T-helper 17 cell (primary cell): ENCODE results near the gene ZFYVE27. TPM values are rescaled to one million over a fixed set of nuclear protein-coding genes. Genes with fewer than 3 reads are reported as not detected.
A peak's percentile ranks its signal among the peaks of the same experiment; 100 is the strongest.

Source experiments
- ATAC-seq: fragments of 150-1000 bp; cut with Tn5 transposase; 2 replicates; pipeline ENCODE4 v1.10.0; 2021; ENCODE audit warnings: mild to moderate bottlenecking, moderate library complexity
- DNase-seq, 3 donors: peaks; one replicate each; pipeline versions ENCODE4 v3.0.0 to v3.0.0-alpha.2; 2020 to 2021
- H3K9me3 ChIP-seq: one replicate; pipeline ENCODE4 v1.7.0; 2013; ENCODE audit warnings: low read length, mild to moderate bottlenecking; ENCODE audit not compliant: control insufficient read depth, poor library complexity, severe bottlenecking
- H3K27ac Mint-ChIP-seq: one replicate; pipeline ENCODE4 v1.8.0; 2022; ENCODE audit warnings: mild to moderate bottlenecking, moderate library complexity, mixed read lengths
- H3K27me3 Mint-ChIP-seq: one replicate; pipeline ENCODE4 v1.8.0; 2022; ENCODE audit warnings: mixed read lengths
- H3K36me3 Mint-ChIP-seq: one replicate; pipeline ENCODE4 v1.8.0; 2022; ENCODE audit warnings: low read depth, mixed read lengths
- H3K4me1 Mint-ChIP-seq: one replicate; pipeline ENCODE4 v1.8.0; 2022; ENCODE audit warnings: mild to moderate bottlenecking, mixed read lengths
- H3K4me3 Mint-ChIP-seq: one replicate; pipeline ENCODE4 v1.8.0; 2022; ENCODE audit warnings: mild to moderate bottlenecking, moderate library complexity, mixed read lengths
- total RNA-seq, 4 donors: library from RNA in 2 of 4; stranded (reverse) in 2 of 4; gene quantifications; one replicate each; pipeline ENCODE4 v1.2.3 and lab custom pipeline; 2022 to 2026

Gene ZFYVE27
- total RNA-seq, 2 donors from 2014 or later, result 60.0 to 69.2 TPM

DNA sequence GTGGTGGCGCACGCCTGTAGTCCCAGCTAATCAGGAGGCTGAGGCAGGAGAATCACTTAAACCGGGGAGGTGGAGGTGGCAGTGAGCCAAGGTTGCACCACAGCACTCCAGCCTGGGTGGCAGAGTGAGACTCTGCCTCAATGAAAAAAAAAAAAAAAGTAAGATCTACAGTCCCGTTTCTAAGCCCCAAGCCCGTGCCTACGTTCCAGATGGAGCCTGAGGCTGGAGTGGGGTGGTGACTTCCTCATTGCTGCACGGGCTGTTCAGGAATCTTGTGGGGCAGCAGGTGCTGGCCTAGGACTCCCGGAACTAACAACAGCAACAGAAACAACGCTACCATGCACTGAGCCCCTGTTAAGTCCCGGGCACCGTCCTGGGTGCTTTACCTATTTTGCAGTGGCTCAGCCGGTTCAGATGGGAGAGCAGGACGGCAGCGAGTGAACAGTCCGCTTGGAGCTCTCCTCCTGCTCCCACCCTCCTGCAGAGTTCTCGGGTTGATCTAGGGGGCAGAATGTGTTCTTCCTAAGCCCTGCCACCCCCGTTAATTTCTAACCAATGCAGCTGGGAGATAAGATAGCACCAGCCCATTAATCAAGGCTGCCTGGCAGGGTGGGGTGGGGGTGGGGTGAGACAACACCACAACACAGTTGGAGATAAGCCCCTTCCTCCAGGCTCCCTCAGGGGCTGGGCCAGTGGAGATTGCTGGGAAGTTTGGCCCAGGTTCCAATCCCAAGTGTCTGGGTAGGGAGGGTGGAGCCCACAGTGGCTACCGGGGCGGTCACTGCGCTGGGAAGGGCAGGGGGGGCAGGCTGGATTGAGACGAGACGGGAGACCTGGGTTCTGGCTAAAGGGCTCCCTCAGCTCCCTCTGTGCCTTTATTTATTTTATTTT, 51.9 kb downstream of the ZFYVE27 start:
- ATAC-seq (no peak), DNase-seq (no peak)
- H3K4me1 Mint-ChIP-seq, result peaks cover 6% of the 10 kb centered on the region
- no peak overlapping the region for H3K4me3 Mint-ChIP-seq
- no peak overlapping the region for H3K27ac Mint-ChIP-seq
- H3K9me3 ChIP-seq, result no peaks in the 10 kb centered on the region
- no peaks in the 10 kb centered on the region for H3K36me3 Mint-ChIP-seq
- peaks cover 7% of the 10 kb centered on the region for H3K27me3 Mint-ChIP-seq

DNA sequence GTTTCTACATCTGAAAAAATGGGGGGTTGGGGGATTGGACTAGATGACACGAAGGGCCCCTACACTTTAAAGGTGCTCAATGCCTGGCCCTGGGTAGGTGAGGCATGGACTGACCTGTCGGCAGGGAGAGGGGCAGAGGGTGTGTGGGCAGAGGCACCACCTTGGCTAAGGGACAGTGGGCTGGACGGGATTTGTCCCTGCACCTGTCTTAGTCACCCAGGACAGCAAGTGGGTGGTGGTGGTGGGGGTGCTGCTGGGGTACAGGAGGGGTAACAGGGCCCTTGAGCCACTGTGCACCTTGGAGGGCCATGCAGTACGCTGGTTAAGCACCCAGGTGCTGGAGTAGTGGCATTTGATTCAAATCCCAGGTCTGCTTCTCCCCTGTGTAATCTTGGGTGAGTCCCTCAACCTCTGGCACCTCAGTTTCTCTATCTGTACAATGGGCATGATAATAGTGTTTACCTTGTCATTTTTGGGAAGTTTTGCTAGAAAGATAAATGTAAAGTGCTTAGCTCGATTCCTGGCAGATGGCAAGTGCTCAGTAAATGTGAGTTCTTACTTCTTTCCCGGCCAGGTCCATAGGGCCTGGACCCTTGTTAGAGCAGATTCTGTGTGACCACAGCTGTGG, 53.0 kb downstream of the ZFYVE27 start:
- Mint-ChIP-seq H3K4me3 (no peak overlapping the region), H3K4me1 (peaks cover 6% of the 10 kb centered on the region), H3K27ac (no peak overlapping the region), H3K36me3 (no peaks in the 10 kb centered on the region), H3K27me3 (peaks cover 7% of the 10 kb centered on the region)
- DNase-seq (no peak), ATAC-seq (no peak)
- H3K9me3 ChIP-seq, result no peaks in the 10 kb centered on the region

GRCh38 chr10:97791824-97792721, 55.1 kb downstream of the ZFYVE27 start:
- Mint-ChIP-seq H3K4me1 (peaks cover 18% of the 10 kb centered on the region), H3K27me3 (peaks cover 7% of the 10 kb centered on the region), H3K27ac (peak overlapping the region; percentile 41)

GRCh38 chr10:97795886-97796285, 59.0 kb downstream of the ZFYVE27 start:
- peaks cover 22% of the 10 kb centered on the region for H3K4me1 Mint-ChIP-seq

More at GRCh38 chr10:97791824-97792721, 55.1 kb downstream of the ZFYVE27 start:
- DNase-seq, result peak; percentile 52 to 68 (median 53)
- Mint-ChIP-seq H3K4me3 (no peak overlapping the region), H3K36me3 (no peaks in the 10 kb centered on the region)
- peak; percentile 76 for ATAC-seq
- H3K9me3 ChIP-seq, result no peaks in the 10 kb centered on the region

DNA sequence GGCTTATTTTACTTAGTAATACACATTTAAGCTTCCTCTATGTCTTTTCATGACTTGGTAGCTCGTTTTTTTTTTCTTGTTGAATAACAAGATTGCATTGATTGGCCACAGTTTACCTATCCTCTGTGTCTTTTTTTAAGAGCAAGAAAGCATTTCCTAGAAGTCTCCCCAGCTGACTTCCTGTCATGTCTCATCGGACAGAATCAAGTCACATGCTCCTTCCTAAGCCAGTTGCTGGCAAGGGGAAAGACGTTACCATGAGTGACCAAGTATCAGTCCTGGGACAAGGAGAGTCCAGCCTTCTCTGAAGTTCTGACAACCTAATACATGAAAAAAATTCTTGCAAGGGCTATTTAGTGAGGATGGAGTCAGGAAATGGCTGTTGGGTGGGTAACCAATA, 59.7 kb downstream of the ZFYVE27 start:
- Mint-ChIP-seq H3K27me3 (peaks cover 4% of the 10 kb centered on the region), H3K36me3 (peaks cover 2% of the 10 kb centered on the region), H3K4me1 (peaks cover 22% of the 10 kb centered on the region), H3K27ac (peak overlapping the region; percentile 85), H3K4me3 (peak overlapping the region; percentile 74)
- DNase-seq (no peak), ATAC-seq (peak; percentile 72)
- no peaks in the 10 kb centered on the region for H3K9me3 ChIP-seq

More at GRCh38 chr10:97795886-97796285, 59.0 kb downstream of the ZFYVE27 start:
- no peak overlapping the region for H3K4me3 Mint-ChIP-seq
- H3K9me3 ChIP-seq, result no peaks in the 10 kb centered on the region
- no peak for ATAC-seq
- peak overlapping the region; percentile 85 for H3K27ac Mint-ChIP-seq
- H3K36me3 Mint-ChIP-seq, result peaks cover 2% of the 10 kb centered on the region
- peaks cover 2% of the 10 kb centered on the region for H3K27me3 Mint-ChIP-seq
- no peak for DNase-seq

GRCh38 chr10:97798958-97799610, 62.2 kb downstream of the ZFYVE27 start:
- Mint-ChIP-seq H3K27ac (no peak overlapping the region), H3K4me1 (peaks cover 20% of the 10 kb centered on the region), H3K27me3 (peaks cover 4% of the 10 kb centered on the region), H3K4me3 (no peak overlapping the region), H3K36me3 (peaks cover 2% of the 10 kb centered on the region)
- ATAC-seq (no peak), DNase-seq (no peak)
- H3K9me3 ChIP-seq, result no peaks in the 10 kb centered on the region

DNA sequence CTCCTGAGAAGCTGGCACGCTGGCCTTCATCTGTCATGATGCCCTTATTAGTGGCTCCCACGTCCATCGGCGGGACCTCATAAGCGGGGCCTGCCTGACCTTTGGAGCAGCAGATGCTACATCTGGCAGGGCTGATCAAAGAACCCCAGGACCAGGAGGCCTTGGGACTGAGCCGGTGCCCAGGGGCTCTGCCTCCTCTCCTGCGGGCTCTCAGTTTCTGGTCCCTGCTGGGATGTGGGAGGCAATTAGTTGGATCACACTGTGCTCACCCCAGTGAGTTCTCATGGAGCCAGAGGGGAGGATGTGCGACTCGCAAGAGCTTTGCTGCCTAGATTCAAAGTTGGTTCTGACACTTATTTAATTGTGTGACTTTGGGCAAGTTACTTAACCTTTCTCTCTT, 63.5 kb downstream of the ZFYVE27 start:
- no peaks in the 10 kb centered on the region for H3K9me3 ChIP-seq
- H3K27me3 Mint-ChIP-seq, result peaks cover 4% of the 10 kb centered on the region
- no peak for DNase-seq
- H3K4me3 Mint-ChIP-seq, result no peak overlapping the region
- no peak overlapping the region for H3K27ac Mint-ChIP-seq
- peaks cover 25% of the 10 kb centered on the region for H3K4me1 Mint-ChIP-seq
- H3K36me3 Mint-ChIP-seq, result peaks cover 2% of the 10 kb centered on the region
- ATAC-seq, result no peak

DNA sequence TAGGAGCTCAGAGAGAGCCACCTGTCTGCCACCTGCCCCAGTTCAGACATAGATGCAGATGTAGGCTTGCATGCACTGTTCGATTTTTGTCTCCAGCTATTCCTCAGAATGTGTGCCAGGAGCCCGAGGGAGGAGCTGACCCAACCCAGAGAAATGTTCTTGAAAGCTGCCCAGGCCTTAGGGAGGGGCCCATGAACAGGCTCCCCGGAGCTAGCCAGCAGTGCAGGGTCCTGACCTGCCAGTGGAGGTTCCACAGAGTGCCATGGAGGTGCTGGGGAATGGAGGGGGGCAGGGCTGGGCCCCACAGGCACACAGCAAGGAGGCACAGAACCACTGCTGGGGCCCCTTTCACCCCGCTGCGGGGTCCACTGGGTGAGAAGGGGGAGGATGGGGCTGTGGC, 64.5 kb downstream of the ZFYVE27 start:
- H3K9me3 ChIP-seq, result no peaks in the 10 kb centered on the region
- H3K4me1 Mint-ChIP-seq, result peaks cover 20% of the 10 kb centered on the region
- H3K27ac Mint-ChIP-seq, result no peak overlapping the region
- H3K4me3 Mint-ChIP-seq, result no peak overlapping the region
- H3K27me3 Mint-ChIP-seq, result peaks cover 4% of the 10 kb centered on the region
- peaks cover 2% of the 10 kb centered on the region for H3K36me3 Mint-ChIP-seq
- ATAC-seq (no peak), DNase-seq (no peak)

GRCh38 chr10:97805096-97805884, 68.4 kb downstream of the ZFYVE27 start:
- H3K9me3 ChIP-seq, result no peaks in the 10 kb centered on the region
- peak overlapping the region; percentile 68 for H3K4me3 Mint-ChIP-seq
- DNase-seq (no peak), ATAC-seq (peak; percentile 63)
- no peaks in the 10 kb centered on the region for H3K36me3 Mint-ChIP-seq
- H3K27me3 Mint-ChIP-seq, result peaks cover 4% of the 10 kb centered on the region
- no peak overlapping the region for H3K27ac Mint-ChIP-seq
- H3K4me1 Mint-ChIP-seq, result peaks cover 9% of the 10 kb centered on the region

DNA sequence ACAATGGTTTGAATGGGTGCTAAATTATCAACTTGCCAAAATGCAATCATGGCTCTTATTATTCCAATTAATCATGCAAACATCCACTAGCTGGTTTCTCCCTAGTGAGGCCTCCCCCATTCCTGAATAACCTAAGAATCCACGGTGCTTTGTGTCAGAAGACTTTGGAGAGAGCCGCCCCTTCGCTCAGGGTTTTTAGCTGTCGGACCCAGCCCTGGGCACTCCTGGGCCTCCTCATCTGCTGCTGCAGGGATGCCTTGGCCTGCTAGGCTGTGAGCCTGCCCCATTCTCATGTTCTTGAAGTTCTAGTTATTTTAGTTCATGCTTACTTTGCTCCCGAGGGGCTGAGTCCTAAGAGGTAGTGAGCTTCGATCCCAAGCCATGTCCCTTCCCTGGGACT, 69.0 kb downstream of the ZFYVE27 start:
- ATAC-seq, result no peak
- no peaks in the 10 kb centered on the region for H3K9me3 ChIP-seq
- Mint-ChIP-seq H3K27ac (no peak overlapping the region), H3K27me3 (peaks cover 2% of the 10 kb centered on the region), H3K36me3 (no peaks in the 10 kb centered on the region), H3K4me1 (peaks cover 9% of the 10 kb centered on the region), H3K4me3 (no peak overlapping the region)
- no peak for DNase-seq

DNA sequence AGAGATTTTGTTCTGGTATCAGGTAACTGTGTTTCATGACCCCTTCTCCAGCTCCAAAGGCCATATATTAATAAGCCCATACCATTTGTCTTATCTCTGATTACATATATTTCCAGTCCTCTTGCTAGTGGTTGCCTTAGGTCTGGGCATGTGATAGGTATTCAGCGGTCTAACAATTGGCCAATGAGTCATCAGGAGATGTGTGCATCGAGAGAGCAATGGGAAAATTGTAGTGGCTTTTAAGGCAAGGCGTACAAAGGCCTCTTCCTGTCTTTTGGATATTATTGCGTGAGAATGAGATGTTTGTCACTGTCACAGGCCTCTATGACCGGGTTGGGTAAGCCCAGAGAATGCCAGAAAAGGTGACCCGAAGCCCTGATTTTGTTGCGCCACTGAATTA, 73.5 kb downstream of the ZFYVE27 start:
- Mint-ChIP-seq H3K4me3 (no peak overlapping the region), H3K27me3 (no peaks in the 10 kb centered on the region), H3K4me1 (peaks cover 4% of the 10 kb centered on the region), H3K36me3 (no peaks in the 10 kb centered on the region), H3K27ac (no peak overlapping the region)
- H3K9me3 ChIP-seq, result no peaks in the 10 kb centered on the region
- ATAC-seq (no peak), DNase-seq (no peak)
